HG02885 (cell line): ENCODE data around the gene MFRP.

ENCODE experiments used
- ATAC-seq: cut with Tn5 transposase; IDR thresholded peaks from one replicate; pipeline ENCODE4 v1.9.1; 2021; ENCODE audit warnings: mild to moderate bottlenecking; ENCODE audit not compliant: unreplicated experiment, poor library complexity

Gene MFRP

GRCh38 chr11:119319136-119319699 lies 27.3 kb downstream of the MFRP start:
- no peak for ATAC-seq

- ATAC-seq, result no peak
Observed at GRCh38 chr11:119318240-119319135, 28.0 kb downstream of the MFRP start.

GRCh38 chr11:119317592-119318239 lies 28.8 kb downstream of the MFRP start:
- ATAC-seq, result no peak

GRCh38 chr11:119316729-119317591 lies 29.5 kb downstream of the MFRP start, which contains the start of gene MCAM:
Gene MCAM (minus strand): TSS chr11:119317130. CDS start chr11:119317101, 29 bp downstream.
- no peak for ATAC-seq

GRCh38 chr11:119316016-119316728 lies 30.3 kb downstream of the MFRP start:
- no peak for ATAC-seq

GRCh38 chr11:119315131-119316015 lies 31.1 kb downstream of the MFRP start:
- ATAC-seq, result no peak

- ATAC-seq, result no peak
Observed at GRCh38 chr11:119314726-119315125, 31.8 kb downstream of the MFRP start.

GRCh38 chr11:119310682-119311052 lies 35.8 kb downstream of the MFRP start:
- ATAC-seq, result no peak

GRCh38 chr11:119309953-119310681 lies 36.4 kb downstream of the MFRP start:
- ATAC-seq, result no peak

GRCh38 chr11:119309411-119309810 lies 37.1 kb downstream of the MFRP start:
- no peak for ATAC-seq

- ATAC-seq, result no peak
Observed at GRCh38 chr11:119307974-119308373, 38.5 kb downstream of the MFRP start.

- no peak for ATAC-seq
Observed at GRCh38 chr11:119307219-119307618, 39.3 kb downstream of the MFRP start.

GRCh38 chr11:119306373-119306890 lies 40.1 kb downstream of the MFRP start:
- no peak for ATAC-seq

GRCh38 chr11:119305556-119306372 lies 40.7 kb downstream of the MFRP start:
- no peak for ATAC-seq

GRCh38 chr11:119303227-119303718 lies 43.2 kb downstream of the MFRP start:
- ATAC-seq, result no peak

GRCh38 chr11:119300198-119300964 lies 46.1 kb downstream of the MFRP start:
- no peak for ATAC-seq
